Pancreas (tissue), 10 donors: ENCODE results near the gene PTPRK. TPM values are rescaled to one million over a fixed set of nuclear protein-coding genes. Genes with fewer than 3 reads are reported as not detected.

Experiments used
- ATAC-seq, 4 donors: fragments of 200-7000 bp; cut with Tn5 transposase; one replicate each; pipeline versions ENCODE4 v1.8.0 to v1.9.1; 2020; ENCODE audit warnings: mild to moderate bottlenecking in 4 of 4, moderate library complexity in 4 of 4
- DNase-seq, 6 donors: peaks; one replicate each; pipeline ENCODE4 v3.0.0-alpha.2; 2020
- FAIRE-seq: peaks from 2 replicates; lab custom pipeline; 2012; peaks lifted over from hg19 to GRCh38; lab: Jason Lieb, UNC
- H3K27ac ChIP-seq, 4 donors: fragments of 200-600 bp; sonication (generic); 1 replicate in 3 of 4; 2 replicates in 1 of 4; pipeline versions ENCODE4 v1.5.0 to v1.8.0; 2020
- H3K27me3 ChIP-seq, 4 donors: fragments of 200-600 bp; one replicate each; pipeline ENCODE4 v1.8.0; 2021
- H3K36me3 ChIP-seq, 3 donors: fragments of 200-600 bp; sonication (generic) in 1 of 3; one replicate each; pipeline versions ENCODE4 v1.5.0 to v1.8.0; 2020 to 2021
- H3K4me1 ChIP-seq, 3 donors: fragments of 200-600 bp; one replicate each; pipeline ENCODE4 v1.8.0; 2021
- H3K4me3 ChIP-seq, 4 donors: fragments of 200-600 bp; sonication (generic) in 2 of 4; one replicate each; pipeline versions ENCODE4 v1.5.0 to v1.8.0; 2020 to 2021
- H3K9me3 ChIP-seq, 4 donors: fragments of 200-600 bp; one replicate each; pipeline ENCODE4 v1.8.0; 2021
- WGBS, 2 donors: extraction: QIAGEN DNeasy Blood & Tissue Kit; methylation state at CpG; one replicate each; pipeline ENCODE4 v1.1.7; 2013; 5-methylcytosine and 5-hydroxymethylcytosine counted together
- intact Hi-C, 3 donors: fragments of 100-400 bp; cut with DNase I; formaldehyde crosslinking; loops; one replicate each; pipeline versions ENCODE4 v1.11.1 to v1.14.2; 2022
- polyA plus RNA-seq, 2 donors: library from polyadenylated mRNA; stranded (reverse); fragments of 200-250 nt; gene quantifications; one replicate each; pipeline ENCODE4 v1.2.3, GENCODE V29; 2013
- total RNA-seq, 6 donors: library from RNA; stranded (reverse); fragmentation: NEBNext Ultra II Directional in 4 of 6; extraction: Animal tissue kit (Norgen Biotek cat#: 25700) in 4 of 6; gene quantifications; one replicate each; pipeline versions ENCODE4 v1.2.1 to v1.2.4, GENCODE V29; 2021 to 2023
- TF ChIP-seq, protein P1 (sequence below), 4 donors: fragments of 200-600 bp; sonication (generic) in 3 of 4; IDR thresholded peaks; one replicate each; pipeline versions ENCODE4 v1.5.0 to v1.8.0; 2021; ENCODE audit warnings: antibody characterized with exemption in 4 of 4
- donor health status: healthy with polysubstance abuse.
- donor health status: DM: no; HTN: no; CAD: no; lungs with moderate emphysema.
- donor health status: DM: no; HTN: no; CAD: no.
- donor health status: control.
- donor health status: control.
- donor health status: Bipolar disorder and iron deficiency.
- donor health status: DM: yes; HTN: yes; CAD: no.
- donor health status: DM: no; HTN: no; CAD: no.
- donor health status: DM: no; HTN: no; CAD: no.
- donor health status: DM: yes; HTN: yes; CAD: no.

Gene PTPRK
- total and polyA plus RNA-seq, 8 donors = 10.5 to 72.7 (median 51.7) TPM

GRCh38 chr6:128479991-128480390 lies 40.4 kb downstream of the PTPRK start:
- peak in 1 of 4 donors; percentile 8 for ATAC-seq

GRCh38 chr6:128479048-128479666 lies 41.2 kb downstream of the PTPRK start:
- no peaks in the 10 kb centered on the region for H3K9me3 ChIP-seq
- 92 to 97% methylated on average over 2 of the region's 2 CpGs for WGBS, 2 donors
- peaks cover 0 to 13% (median 5%) of the 10 kb centered on the region in 3 donors for H3K4me1 ChIP-seq
- no peaks in the 10 kb centered on the region for H3K36me3 ChIP-seq
- H3K27me3 ChIP-seq = no peaks in the 10 kb centered on the region
- ATAC-seq (no peak), FAIRE-seq (no peak), DNase-seq (no peak)
- TF ChIP-seq, protein P1, sequence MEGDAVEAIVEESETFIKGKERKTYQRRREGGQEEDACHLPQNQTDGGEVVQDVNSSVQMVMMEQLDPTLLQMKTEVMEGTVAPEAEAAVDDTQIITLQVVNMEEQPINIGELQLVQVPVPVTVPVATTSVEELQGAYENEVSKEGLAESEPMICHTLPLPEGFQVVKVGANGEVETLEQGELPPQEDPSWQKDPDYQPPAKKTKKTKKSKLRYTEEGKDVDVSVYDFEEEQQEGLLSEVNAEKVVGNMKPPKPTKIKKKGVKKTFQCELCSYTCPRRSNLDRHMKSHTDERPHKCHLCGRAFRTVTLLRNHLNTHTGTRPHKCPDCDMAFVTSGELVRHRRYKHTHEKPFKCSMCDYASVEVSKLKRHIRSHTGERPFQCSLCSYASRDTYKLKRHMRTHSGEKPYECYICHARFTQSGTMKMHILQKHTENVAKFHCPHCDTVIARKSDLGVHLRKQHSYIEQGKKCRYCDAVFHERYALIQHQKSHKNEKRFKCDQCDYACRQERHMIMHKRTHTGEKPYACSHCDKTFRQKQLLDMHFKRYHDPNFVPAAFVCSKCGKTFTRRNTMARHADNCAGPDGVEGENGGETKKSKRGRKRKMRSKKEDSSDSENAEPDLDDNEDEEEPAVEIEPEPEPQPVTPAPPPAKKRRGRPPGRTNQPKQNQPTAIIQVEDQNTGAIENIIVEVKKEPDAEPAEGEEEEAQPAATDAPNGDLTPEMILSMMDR (IDR thresholded peaks at IDR 0.05) = no peak
- no peak overlapping the region for H3K4me3 ChIP-seq
- H3K27ac ChIP-seq = peak overlapping the region in 1 of 4 donors; percentile 42
- intact Hi-C loops = no loop called here

More at GRCh38 chr6:128479991-128480390, 40.4 kb downstream of the PTPRK start:
- H3K4me1 ChIP-seq = peaks cover 0 to 13% (median 5%) of the 10 kb centered on the region in 3 donors
- intact Hi-C loops = no loop called here
- no peaks in the 10 kb centered on the region for H3K27me3 ChIP-seq
- DNase-seq = no peak
- no peaks in the 10 kb centered on the region for H3K36me3 ChIP-seq
- TF ChIP-seq, protein P1 (IDR thresholded peaks at IDR 0.05) = no peak
- no peak overlapping the region for H3K4me3 ChIP-seq
- H3K9me3 ChIP-seq = no peaks in the 10 kb centered on the region
- no peak overlapping the region for H3K27ac ChIP-seq
- no peak for FAIRE-seq
- 96 to 97% methylated on average over 4 of the region's 4 CpGs for WGBS, 2 donors

DNA sequence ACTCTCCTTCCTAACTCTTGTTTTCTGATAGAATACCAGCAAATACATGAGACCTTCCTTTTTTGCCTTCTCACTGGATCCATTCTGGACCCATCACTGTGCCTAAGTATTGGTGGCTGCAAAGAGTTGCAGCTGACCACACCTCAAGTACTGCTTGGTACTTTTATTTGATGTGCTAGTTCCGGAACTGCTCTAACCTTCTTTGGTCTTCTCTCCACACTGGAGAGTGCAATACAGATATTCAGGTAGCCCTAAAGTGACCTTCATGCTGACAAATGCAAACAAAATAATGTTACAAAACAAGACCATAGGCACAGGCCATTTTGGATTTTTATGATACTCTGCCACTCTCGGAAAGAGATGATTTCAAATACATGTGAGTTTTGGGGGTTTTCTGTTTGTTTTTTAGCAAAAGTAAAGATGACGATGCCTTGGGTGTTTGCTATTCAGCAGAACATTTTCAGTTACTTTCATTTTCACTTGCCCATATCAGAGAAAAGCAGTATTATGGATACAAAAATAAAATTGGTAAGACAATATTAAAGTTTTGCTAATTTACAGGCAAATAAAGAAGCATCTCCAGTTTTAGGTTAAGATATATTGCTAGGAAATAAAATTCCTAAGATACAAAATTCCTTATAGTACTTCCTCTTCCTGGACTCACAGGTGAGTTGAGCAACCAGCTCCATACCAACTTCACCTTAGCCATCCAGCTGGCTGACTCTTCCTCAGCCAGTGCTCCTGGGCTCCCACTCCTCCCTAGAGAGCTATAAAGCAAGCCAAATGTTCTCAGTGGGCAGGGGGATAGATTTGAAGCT lies 42.0 kb downstream of the PTPRK start:
- peak overlapping the region in 2 of 4 donors; percentile 41 to 42 for H3K27ac ChIP-seq
- peak overlapping the region in 1 of 4 donors; percentile 5 for H3K4me3 ChIP-seq
- H3K27me3 ChIP-seq = no peaks in the 10 kb centered on the region
- intact Hi-C loops = no loop called here
- H3K36me3 ChIP-seq = no peaks in the 10 kb centered on the region
- FAIRE-seq (no peak), DNase-seq (no peak), ATAC-seq (peak in 3 of 4 donors; percentile 65 to 70 (median 68))
- TF ChIP-seq, protein P1 (IDR thresholded peaks at IDR 0.05) = no peak
- H3K9me3 ChIP-seq = no peaks in the 10 kb centered on the region
- peaks cover 0 to 13% (median 5%) of the 10 kb centered on the region in 3 donors for H3K4me1 ChIP-seq
- 69 to 71% methylated on average over 3 of the region's 3 CpGs for WGBS, 2 donors

DNA sequence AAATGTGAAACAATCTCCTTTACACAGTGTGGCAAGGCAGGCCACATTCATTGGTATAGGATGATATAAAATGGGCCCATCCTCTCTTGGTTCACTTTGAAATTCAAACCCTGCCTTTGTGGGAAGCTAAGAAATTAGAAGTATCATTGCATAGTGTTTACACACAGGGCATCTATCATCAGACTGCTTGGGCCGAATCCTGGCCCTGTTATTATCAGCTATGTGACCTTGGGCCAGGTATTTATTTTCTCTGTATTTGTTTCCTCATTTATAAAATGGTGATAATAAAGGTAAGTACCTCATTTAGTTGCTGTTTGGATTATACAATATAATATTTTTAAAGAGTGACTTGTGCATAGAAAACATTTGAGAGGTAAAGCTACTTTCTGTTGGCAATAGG lies 45.5 kb downstream of the PTPRK start:
- no peak for FAIRE-seq

More for the DNA sequence above, 45.5 kb downstream of the PTPRK start:
- ATAC-seq (peak in 2 of 4 donors; percentile 54 to 62), DNase-seq (no peak)
- intact Hi-C loops = no loop called here
- Histone ChIP-seq H3K27ac (peak overlapping the region in 2 of 4 donors; percentile 3 to 9), H3K36me3 (no peaks in the 10 kb centered on the region), H3K9me3 (no peaks in the 10 kb centered on the region), H3K27me3 (no peaks in the 10 kb centered on the region), H3K4me1 (peaks cover 0 to 9% (median 5%) of the 10 kb centered on the region in 3 donors), H3K4me3 (no peak overlapping the region)
- TF ChIP-seq, protein P1 (IDR thresholded peaks at IDR 0.05) = no peak
- WGBS, 2 donors = 14 to 24% methylated on average over 1 of the region's 1 CpG
